ENCODE data around the gene ZNHIT1. TPM values are rescaled to one million over a fixed set of nuclear protein-coding genes. Genes with fewer than 3 reads are reported as not detected.

The ZNHIT1 gene
- total RNA-seq, 2 experiments from 2014 or later: 44.2 TPM

- peaks cover 19% of the 10 kb centered on the region for H3K36me3 Mint-ChIP-seq (ENCODE audit: low read depth)
- H3K4me3 Mint-ChIP-seq: no peak overlapping the region
- no peak overlapping the region for H3K27ac Mint-ChIP-seq
- no peak for DNase-seq
- no peaks in the 10 kb centered on the region for H3K27me3 Mint-ChIP-seq
- H3K9me3 Mint-ChIP-seq (ENCODE audit: low read depth): no peaks in the 10 kb centered on the region
- peaks cover 19% of the 10 kb centered on the region for H3K4me1 Mint-ChIP-seq
- ChIA-PET CTCF (interaction anchor here (1.3 to 1.4 kb wide), 2 partner anchors 30 to 60 kb away, joined by 4 read pairs; no protein-coding TSS in a partner anchor), POLR2A (no interaction called here)
- intact Hi-C loops (cut with DNase I, micrococcal nuclease): no loop called here
- ATAC-seq: no peak
Measured at GRCh38 chr7:101222275-101222830, 4.4 kb downstream of the ZNHIT1 start.

GRCh38 chr7:101223528-101223927 is 5.6 kb downstream of the ZNHIT1 start:
- POLR2A ChIA-PET: no interaction called here
- Mint-ChIP-seq H3K27me3 (no peaks in the 10 kb centered on the region), H3K4me1 (peaks cover 18% of the 10 kb centered on the region), H3K36me3 (ENCODE audit: low read depth) (peaks cover 20% of the 10 kb centered on the region), H3K27ac (no peak overlapping the region), H3K4me3 (no peak overlapping the region), H3K9me3 (ENCODE audit: low read depth) (no peaks in the 10 kb centered on the region)
- no peak for DNase-seq
- intact Hi-C loops (cut with DNase I, micrococcal nuclease): no loop called here
- CTCF ChIA-PET: interaction anchor here (1.3 kb wide), 1 partner anchor 59 kb away, joined by 4 read pairs; no protein-coding TSS in a partner anchor
- ATAC-seq: no peak

GRCh38 chr7:101225650-101226049 is 7.7 kb downstream of the ZNHIT1 start:
- intact Hi-C loops (cut with DNase I, micrococcal nuclease): no loop called here
- no peaks in the 10 kb centered on the region for H3K9me3 Mint-ChIP-seq (ENCODE audit: low read depth)
- ATAC-seq: no peak
- H3K27me3 Mint-ChIP-seq: no peaks in the 10 kb centered on the region
- ChIA-PET CTCF (interaction anchor here (0.6 kb wide), 1 partner anchor 33 kb away, joined by 3 read pairs; no protein-coding TSS in a partner anchor), POLR2A (interaction anchor here (0.6 to 0.8 kb wide), 2 partner anchors 9 to 39 kb away, joined by 3 to 5 read pairs; no protein-coding TSS in a partner anchor)
- H3K4me3 Mint-ChIP-seq: no peak overlapping the region
- no peak overlapping the region for H3K27ac Mint-ChIP-seq
- no peak for DNase-seq
- H3K4me1 Mint-ChIP-seq: peaks cover 3% of the 10 kb centered on the region
- peaks cover 23% of the 10 kb centered on the region for H3K36me3 Mint-ChIP-seq (ENCODE audit: low read depth)

GRCh38 chr7:101226721-101227120 is 8.8 kb downstream of the ZNHIT1 start:
- intact Hi-C loops (cut with DNase I, micrococcal nuclease): no loop called here
- H3K4me3 Mint-ChIP-seq: no peak overlapping the region
- H3K4me1 Mint-ChIP-seq: no peaks in the 10 kb centered on the region
- no peaks in the 10 kb centered on the region for H3K9me3 Mint-ChIP-seq (ENCODE audit: low read depth)
- CTCF ChIA-PET: interaction anchor here (0.6 to 1.5 kb wide), 5 partner anchors 9 to 83 kb away, joined by 3 to 5 read pairs (median 4); partner anchors contain the start of gene ZNHIT1
- H3K27me3 Mint-ChIP-seq: no peaks in the 10 kb centered on the region
- POLR2A ChIA-PET: interaction anchor here (0.6 to 0.8 kb wide), 2 partner anchors 9 to 10 kb away, joined by 3 to 9 read pairs; partner anchors contain the start of gene ZNHIT1
- no peak for DNase-seq
- no peak for ATAC-seq
- H3K27ac Mint-ChIP-seq: no peak overlapping the region
- peaks cover 23% of the 10 kb centered on the region for H3K36me3 Mint-ChIP-seq (ENCODE audit: low read depth)

- Mint-ChIP-seq H3K9me3 (ENCODE audit: low read depth) (no peaks in the 10 kb centered on the region), H3K27me3 (no peaks in the 10 kb centered on the region), H3K36me3 (ENCODE audit: low read depth) (peaks cover 10% of the 10 kb centered on the region), H3K4me3 (no peak overlapping the region), H3K4me1 (no peaks in the 10 kb centered on the region), H3K27ac (no peak overlapping the region)
- CTCF ChIA-PET: no interaction called here
- POLR2A ChIA-PET: no interaction called here
- intact Hi-C loops (cut with DNase I, micrococcal nuclease): no loop called here
- ATAC-seq (no peak), DNase-seq (no peak)
Measured at GRCh38 chr7:101231644-101232043, 13.7 kb downstream of the ZNHIT1 start.

GRCh38 chr7:101232141-101232850 is 14.3 kb downstream of the ZNHIT1 start:
- no peak for DNase-seq
- Mint-ChIP-seq H3K36me3 (ENCODE audit: low read depth) (peaks cover 6% of the 10 kb centered on the region), H3K9me3 (ENCODE audit: low read depth) (no peaks in the 10 kb centered on the region), H3K27me3 (no peaks in the 10 kb centered on the region), H3K4me3 (no peak overlapping the region), H3K4me1 (no peaks in the 10 kb centered on the region), H3K27ac (no peak overlapping the region)
- intact Hi-C loops (cut with DNase I, micrococcal nuclease): no loop called here
- POLR2A ChIA-PET: no interaction called here
- no peak for ATAC-seq
- CTCF ChIA-PET: no interaction called here

GRCh38 chr7:101233907-101234547 is 16.1 kb downstream of the ZNHIT1 start:
- intact Hi-C loops (cut with DNase I, micrococcal nuclease): no loop called here

GRCh38 chr7:101234636-101235035 is 16.7 kb downstream of the ZNHIT1 start:
- no peak for DNase-seq
- peaks cover 6% of the 10 kb centered on the region for H3K36me3 Mint-ChIP-seq (ENCODE audit: low read depth)
- intact Hi-C loops (cut with DNase I, micrococcal nuclease): loop anchor here in 1 of 2 experiments (1.0 kb wide), 1 partner anchor 49 kb away; no protein-coding TSS in a partner anchor
- H3K4me3 Mint-ChIP-seq: no peak overlapping the region
- CTCF ChIA-PET: interaction anchor here (1.1 to 3.7 kb wide), 2 partner anchors 10 to 48 kb away, joined by 6 to 11 read pairs; no protein-coding TSS in a partner anchor
- H3K4me1 Mint-ChIP-seq: no peaks in the 10 kb centered on the region
- POLR2A ChIA-PET: interaction anchor here (0.6 to 0.8 kb wide), 2 partner anchors 9 to 91 kb away, joined by 3 to 5 read pairs; no protein-coding TSS in a partner anchor
- ATAC-seq: no peak
- H3K9me3 Mint-ChIP-seq (ENCODE audit: low read depth): no peaks in the 10 kb centered on the region
- H3K27me3 Mint-ChIP-seq: no peaks in the 10 kb centered on the region
- no peak overlapping the region for H3K27ac Mint-ChIP-seq

More at GRCh38 chr7:101233907-101234547, 16.1 kb downstream of the ZNHIT1 start:
- ATAC-seq (no peak), DNase-seq (no peak)
- Mint-ChIP-seq H3K4me1 (no peaks in the 10 kb centered on the region), H3K4me3 (no peak overlapping the region), H3K27me3 (no peaks in the 10 kb centered on the region), H3K36me3 (ENCODE audit: low read depth) (peaks cover 6% of the 10 kb centered on the region), H3K9me3 (ENCODE audit: low read depth) (no peaks in the 10 kb centered on the region), H3K27ac (no peak overlapping the region)
- CTCF ChIA-PET: interaction anchor here (0.6 to 3.7 kb wide), 2 partner anchors 49 to 397 kb away, joined by 4 to 11 read pairs; no protein-coding TSS in a partner anchor
- POLR2A ChIA-PET: no interaction called here

GRCh38 chr7:101235050-101235449 is 17.1 kb downstream of the ZNHIT1 start:
- Mint-ChIP-seq H3K27me3 (no peaks in the 10 kb centered on the region), H3K4me3 (no peak overlapping the region), H3K36me3 (ENCODE audit: low read depth) (peaks cover 4% of the 10 kb centered on the region), H3K4me1 (no peaks in the 10 kb centered on the region), H3K9me3 (ENCODE audit: low read depth) (no peaks in the 10 kb centered on the region), H3K27ac (no peak overlapping the region)
- DNase-seq (no peak), ATAC-seq (no peak)
- intact Hi-C loops (cut with DNase I, micrococcal nuclease): loop anchor here in 1 of 2 experiments (1.0 kb wide), 1 partner anchor 48 kb away; no protein-coding TSS in a partner anchor
- ChIA-PET POLR2A (interaction anchor here (0.6 to 0.8 kb wide), 2 partner anchors 10 to 91 kb away, joined by 3 to 5 read pairs; no protein-coding TSS in a partner anchor), CTCF (interaction anchor here (1.1 to 3.7 kb wide), 2 partner anchors 9 to 48 kb away, joined by 6 to 11 read pairs; no protein-coding TSS in a partner anchor)

GRCh38 chr7:101235522-101235921 is 17.6 kb downstream of the ZNHIT1 start:
- H3K27me3 Mint-ChIP-seq: no peaks in the 10 kb centered on the region
- H3K4me1 Mint-ChIP-seq: no peaks in the 10 kb centered on the region
- CTCF ChIA-PET: interaction anchor here (1.1 to 3.7 kb wide), 2 partner anchors 9 to 47 kb away, joined by 6 to 11 read pairs; no protein-coding TSS in a partner anchor
- no peak overlapping the region for H3K27ac Mint-ChIP-seq
- H3K36me3 Mint-ChIP-seq (ENCODE audit: low read depth): peaks cover 9% of the 10 kb centered on the region
- no peak for DNase-seq
- H3K9me3 Mint-ChIP-seq (ENCODE audit: low read depth): no peaks in the 10 kb centered on the region
- POLR2A ChIA-PET: interaction anchor here (0.8 kb wide), 1 partner anchor 10 kb away, joined by 3 read pairs; no protein-coding TSS in a partner anchor
- intact Hi-C loops (cut with DNase I, micrococcal nuclease): loop anchor here in 1 of 2 experiments (1.0 kb wide), 1 partner anchor 48 kb away; no protein-coding TSS in a partner anchor
- H3K4me3 Mint-ChIP-seq: no peak overlapping the region
- ATAC-seq: no peak

GRCh38 chr7:101236292-101236835 is 18.4 kb downstream of the ZNHIT1 start:
- Mint-ChIP-seq H3K36me3 (ENCODE audit: low read depth) (peaks cover 12% of the 10 kb centered on the region), H3K4me1 (no peaks in the 10 kb centered on the region), H3K4me3 (no peak overlapping the region), H3K27ac (no peak overlapping the region), H3K27me3 (no peaks in the 10 kb centered on the region), H3K9me3 (ENCODE audit: low read depth) (no peaks in the 10 kb centered on the region)
- ChIA-PET POLR2A (interaction anchor here (0.7 kb wide), 1 partner anchor 9 kb away, joined by 3 read pairs; no protein-coding TSS in a partner anchor), CTCF (interaction anchor here (0.5 to 3.7 kb wide), 4 partner anchors 19 to 93 kb away, joined by 3 to 11 read pairs (median 4); partner anchors contain the start of genes PLOD3 and ZNHIT1)
- intact Hi-C loops (cut with DNase I, micrococcal nuclease): no loop called here
- DNase-seq (no peak), ATAC-seq (no peak)

Data from activated CD4-positive, alpha-beta T cell treated with anti-CD3 and anti-CD28 coated beads for 36 hours (primary cell).